Measurements from ENCODE around the gene JARID2.

Gene JARID2

DNA sequence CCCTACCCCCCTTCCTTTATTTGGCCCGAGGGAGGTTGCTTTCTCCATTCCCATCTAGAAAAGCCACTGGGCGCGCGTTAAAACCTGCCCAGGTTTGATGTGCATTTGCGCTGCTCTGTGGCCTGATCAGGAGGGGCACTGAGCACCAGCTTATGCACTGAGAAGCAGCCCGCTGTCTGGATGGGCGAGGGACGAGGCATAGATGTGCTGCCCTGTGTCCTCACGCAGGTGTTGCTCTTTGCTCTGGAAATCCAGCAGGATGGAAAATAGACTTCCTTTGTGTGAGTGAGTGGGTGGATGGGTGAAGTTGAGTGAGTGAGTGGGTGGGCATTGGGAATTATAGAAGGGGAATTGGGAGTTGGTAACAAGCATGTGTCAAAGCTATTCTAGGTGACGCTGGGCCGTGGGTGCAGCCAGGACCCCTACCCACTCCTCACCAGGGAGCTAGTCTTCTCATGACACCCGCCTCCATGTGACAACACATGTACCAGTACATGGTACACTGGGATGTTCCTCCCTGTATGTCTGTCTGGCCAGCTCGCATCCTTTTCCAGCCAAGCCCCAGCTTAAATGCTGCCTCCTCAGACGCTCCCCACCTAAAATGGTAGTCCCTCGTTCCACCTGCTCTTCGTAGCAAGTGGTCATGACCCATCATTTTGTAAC is 254.3 kb downstream of the JARID2 start:
- DNase-seq = no peak

DNA sequence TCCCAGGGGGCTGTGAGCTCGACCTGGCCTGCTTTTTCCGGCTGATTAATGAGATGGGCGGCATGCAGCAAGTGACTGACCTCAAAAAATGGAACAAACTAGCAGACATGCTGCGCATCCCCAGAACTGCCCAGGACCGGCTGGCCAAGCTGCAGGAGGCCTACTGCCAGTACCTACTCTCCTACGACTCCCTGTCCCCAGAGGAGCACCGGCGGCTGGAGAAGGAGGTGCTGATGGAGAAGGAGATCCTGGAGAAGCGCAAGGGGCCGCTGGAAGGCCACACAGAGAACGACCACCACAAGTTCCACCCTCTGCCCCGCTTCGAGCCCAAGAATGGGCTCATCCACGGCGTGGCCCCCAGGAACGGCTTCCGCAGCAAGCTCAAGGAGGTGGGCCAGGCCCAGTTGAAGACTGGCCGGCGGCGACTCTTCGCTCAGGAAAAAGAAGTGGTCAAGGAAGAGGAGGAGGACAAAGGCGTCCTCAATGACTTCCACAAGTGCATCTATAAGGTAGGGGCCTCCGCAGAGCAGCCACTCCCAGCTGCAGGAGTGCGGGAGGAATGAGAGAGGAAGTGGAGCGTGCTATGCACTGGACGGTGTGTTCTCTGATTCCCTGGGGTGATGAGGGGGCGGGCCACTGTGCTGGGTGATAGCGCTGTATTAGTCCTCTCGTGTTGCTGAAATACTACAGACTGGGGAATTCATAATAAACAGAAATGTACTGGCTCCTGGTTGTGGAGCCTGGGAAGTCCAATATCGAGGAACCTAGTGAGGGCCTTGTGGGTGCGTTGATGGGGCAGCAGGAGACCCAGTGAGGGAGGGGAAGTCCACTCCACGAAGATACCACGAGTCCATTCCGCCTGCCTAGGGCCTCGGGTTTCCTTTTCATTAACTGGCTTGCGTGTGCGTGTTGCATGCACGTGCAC is 255.3 kb downstream of the JARID2 start:
- no peak for DNase-seq

DNA sequence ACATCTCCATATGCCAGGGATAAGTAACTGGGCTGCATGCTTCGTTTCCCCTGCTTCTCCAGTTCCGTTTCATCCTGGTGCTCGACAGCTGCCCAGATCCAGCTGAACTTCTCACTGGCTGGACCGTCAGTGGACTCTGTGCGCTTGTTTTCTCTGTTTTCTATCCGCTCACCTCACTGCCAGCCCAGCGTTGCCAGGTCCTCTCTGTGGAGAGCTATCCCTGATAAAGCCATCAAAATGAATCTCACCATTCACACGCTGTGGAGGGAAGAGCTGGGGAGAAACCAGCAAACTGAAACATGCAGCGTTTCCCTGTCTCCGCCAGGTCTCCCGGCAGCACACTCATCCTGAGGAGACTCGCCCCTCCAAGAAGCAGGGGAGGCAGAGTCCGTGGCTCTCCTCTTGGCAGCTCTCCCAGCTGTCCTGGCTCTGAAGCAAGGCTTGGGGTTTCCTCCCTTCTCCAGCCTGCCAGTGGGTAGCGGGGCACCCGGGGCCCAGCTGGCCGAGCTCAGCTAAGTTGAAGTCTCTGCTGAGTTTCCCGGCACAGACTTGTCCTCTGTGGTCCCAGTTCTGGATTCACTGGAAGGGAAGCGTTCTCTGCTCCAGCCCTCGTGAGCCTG is 256.1 kb downstream of the JARID2 start:
- DNase-seq = no peak

DNA sequence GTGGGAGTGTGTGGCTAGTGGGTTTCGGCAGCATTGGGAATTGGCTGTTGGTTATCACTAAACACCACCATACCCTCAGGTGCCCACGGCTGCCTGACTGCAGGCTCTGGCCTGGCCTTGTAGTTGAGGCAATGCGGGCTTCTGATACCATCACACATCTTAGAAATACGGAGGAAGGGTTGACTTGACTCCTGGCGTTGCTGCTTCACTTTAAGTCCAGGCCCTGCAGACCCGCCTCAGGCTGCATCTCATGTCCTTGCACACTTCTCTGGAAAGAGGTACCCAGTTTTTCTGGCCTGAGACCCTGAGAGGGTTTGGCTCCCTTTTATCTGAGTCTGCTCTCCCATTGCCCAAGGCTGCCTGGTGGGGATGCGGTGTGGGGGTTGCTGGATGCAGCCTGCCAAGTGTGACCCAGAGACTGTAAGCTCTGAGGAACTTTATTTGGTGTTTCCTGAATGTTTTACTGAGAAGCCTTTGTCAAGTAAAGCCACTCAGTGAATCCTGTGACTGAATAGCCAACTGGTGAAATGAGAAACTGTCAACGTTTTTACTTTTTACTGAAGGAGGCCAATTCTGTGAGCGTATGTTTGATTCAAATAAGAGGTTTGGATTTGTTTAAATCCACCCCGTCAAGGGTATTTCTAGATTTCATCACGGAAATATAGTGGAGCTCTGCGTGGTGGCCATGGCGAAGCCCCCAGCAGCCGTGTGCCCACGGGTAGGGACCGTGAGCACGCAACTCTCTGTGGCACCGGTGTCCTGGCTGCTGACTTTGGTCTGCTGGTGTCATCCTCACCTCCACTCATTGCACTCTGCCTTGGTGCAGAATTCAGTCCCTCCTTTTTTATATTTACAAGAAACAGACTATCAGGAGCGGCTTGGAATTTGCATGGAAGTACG is 256.8 kb downstream of the JARID2 start:
- no peak for DNase-seq

GRCh38 chr6:15503346-15503680 is 257.4 kb downstream of the JARID2 start:
- DNase-seq = no peak

DNA sequence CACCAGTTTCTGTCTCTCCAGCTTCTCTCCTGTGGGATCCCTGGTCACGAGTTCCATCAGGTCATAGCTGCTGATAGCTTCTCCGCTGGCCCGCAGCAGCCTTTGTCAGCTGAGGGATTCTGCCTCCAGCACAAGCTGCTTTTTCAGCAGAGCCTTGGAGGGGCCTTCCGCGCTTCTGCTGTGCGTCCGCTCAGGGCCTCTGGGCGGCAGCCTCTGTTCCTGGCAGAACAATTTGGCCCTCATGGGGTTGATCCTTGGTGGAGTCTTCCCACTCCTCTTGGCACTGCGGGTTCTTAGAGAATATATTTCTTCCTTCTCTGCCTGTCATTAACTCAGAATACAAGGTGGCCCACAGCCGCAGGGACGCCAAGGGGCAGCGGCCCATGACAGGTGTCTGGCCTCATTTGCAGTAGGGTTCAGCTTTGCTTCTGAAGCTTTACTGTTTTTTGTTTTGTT is 258.2 kb downstream of the JARID2 start:
- DNase-seq = no peak

DNA sequence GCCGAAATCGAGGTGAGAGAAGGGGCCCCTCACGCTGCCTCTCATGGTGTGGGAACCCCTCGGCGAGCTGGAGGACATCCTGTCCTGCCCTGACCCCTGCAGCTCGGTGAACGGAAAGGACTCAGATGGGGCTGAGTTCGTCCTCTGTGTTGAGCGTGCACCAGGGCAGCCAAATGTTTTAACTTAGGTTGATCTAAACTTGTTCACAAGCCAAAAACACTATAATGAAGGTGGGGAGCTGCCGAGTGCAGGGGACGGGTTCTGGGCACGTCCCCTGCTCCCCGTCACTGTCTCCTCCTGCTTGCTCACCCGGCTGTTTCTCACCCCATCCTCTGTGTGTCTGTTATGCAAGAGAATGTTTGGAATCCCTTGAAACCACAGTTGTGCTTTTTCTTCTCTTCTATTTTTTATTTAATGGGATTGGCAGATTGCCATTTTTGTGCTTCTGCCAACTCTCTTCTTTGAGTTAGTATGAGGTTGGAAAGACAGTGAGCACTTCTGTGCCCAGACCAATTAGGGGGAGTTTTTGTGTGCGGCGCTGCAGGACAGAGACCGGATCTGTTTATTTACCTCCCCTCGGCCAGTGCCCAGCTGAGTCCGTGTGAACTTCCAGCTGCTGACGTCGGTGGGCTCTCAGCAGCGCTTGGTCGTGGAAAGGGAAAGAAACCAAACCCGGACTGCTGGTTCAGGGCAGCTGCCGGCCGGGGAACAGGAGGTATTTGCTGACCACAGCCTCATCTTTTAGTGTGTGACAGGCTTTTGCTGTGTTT is 258.9 kb downstream of the JARID2 start:
- no peak for DNase-seq

DNA sequence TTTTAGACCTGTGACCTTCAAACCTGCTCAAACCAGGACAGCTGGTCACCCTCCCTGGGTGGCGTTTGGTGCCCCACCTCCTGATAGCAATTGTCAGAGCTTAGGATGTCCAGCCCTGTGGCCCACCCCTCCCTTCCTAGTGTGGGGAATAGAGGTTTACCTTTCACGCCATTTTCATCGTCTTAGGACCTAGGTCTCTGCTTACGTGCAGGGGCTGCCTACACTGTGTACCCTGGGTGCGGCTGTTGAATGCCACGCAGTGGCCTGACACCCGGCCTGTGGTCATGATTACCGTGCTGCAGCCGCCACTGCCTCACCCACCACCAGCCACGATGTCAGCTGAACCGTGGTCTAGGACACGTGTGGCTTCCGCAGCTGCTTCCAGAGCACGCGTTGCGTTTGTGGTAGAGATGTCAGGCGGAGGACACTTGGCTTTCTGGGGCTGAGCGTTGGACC is 259.6 kb downstream of the JARID2 start:
- no peak for DNase-seq

DNA sequence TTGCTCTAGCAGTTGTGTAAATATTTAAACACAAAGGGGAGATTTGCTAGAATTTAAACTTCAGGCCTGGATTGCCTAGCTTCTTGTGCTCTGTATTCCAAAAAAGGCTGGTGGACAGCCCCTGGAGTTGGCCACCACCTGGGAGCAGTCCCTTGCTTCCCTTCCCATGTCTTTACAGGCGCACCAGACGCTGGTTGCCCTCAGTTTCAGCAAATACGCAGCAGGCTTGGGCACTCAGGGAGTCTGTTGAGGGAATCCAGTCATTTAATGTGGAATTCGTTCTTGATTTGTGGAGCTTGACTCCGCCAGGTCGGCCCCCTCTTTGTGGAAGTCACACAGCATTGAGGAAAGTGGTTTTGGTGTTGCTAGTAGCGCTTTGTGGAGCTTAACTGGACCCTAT is 260.2 kb downstream of the JARID2 start:
- DNase-seq = no peak

DNA sequence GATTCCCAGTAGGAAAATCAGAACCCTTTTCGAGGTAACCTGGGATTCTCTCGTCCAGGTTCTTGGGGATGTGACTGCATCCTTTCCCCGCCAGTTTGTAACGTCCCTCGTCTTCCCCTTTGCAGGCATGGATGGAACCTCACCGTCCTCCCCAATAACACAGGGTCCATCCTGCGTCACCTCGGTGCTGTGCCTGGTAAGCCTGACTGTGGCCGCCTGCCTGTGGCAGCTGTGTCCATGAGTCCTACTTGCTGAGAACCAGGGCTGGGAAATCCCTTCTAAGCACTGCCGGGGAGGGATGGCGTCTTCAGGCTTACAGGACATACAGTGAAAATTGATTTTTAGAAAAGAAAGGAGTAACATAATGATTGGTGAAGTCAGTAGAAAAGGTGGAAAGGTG is 261.4 kb downstream of the JARID2 start:
- DNase-seq = no peak

- DNase-seq = no peak
These were observed 261.9 kb downstream of the JARID2 start for GRCh38 chr6:15507746-15508145.

DNA sequence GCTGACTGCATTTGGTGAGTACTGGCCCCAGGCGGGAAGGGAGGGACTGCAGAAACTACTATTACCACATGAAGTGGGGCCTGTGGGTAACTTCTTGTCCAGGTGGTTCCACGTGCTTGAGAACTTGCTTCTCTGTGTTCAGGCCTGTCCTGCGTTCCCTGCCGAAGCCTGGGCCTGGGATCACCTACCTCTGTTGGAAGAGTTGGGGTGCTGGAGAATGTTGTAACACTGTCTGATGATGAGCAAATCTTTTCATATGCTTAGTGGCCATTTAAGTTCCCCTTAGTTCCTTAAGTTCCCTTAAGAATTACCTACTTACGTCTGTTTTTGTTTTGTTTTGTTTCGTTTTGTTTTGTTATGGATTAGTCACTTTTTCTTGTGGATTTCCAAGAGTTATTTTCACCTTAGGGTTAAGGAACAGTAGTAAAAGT is 262.6 kb downstream of the JARID2 start:
- no peak for DNase-seq

DNA sequence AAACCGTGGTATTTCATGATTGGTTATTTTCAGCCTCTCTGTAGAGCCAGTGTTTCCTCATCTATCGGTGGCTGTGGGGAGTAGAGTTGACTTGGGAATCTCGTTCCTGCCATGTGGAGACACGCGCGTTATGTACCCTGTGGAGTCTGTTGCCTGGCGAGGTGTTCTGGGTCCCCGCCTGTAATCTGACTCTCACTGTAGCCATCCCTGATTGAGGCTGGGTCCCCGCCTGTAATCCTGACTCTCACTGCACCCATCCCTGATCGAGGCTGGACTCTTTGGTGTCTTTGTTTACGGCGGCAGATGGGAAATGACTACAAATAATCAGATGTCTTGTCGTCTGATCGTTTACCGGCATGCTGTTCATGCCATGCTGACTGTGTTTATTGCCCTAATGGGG is 263.1 kb downstream of the JARID2 start:
- no peak for DNase-seq

DNA sequence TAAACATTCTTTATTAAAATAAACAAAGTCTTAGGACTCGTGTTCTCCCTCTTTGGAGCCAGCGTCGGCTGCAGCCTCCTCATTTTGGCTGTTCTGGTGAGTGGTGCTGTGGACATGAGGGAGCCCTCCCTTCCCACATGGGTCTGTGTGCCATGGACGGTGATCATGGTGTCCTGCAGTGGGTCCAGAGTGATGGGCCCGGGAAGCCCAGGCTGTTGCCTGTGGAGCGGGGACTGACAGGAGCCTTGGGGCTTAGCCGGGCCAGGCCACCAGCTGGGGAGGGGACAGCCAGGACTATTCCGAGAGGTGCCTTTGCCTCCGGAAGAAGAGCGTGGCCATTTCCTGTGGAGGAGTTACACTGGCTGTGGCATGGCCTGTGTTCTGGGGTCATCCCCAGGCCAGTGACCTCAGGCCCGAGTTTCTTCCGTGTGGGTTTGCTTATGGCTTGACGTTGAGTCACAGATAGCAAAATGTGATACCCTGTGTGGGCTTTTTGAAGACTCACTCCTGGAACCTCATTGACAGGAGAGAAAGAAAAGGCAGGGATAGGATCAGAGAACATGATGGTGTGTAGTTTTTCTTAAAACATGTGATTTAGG is 263.6 kb downstream of the JARID2 start:
- no peak for DNase-seq

GRCh38 chr6:15510121-15510520 is 264.3 kb downstream of the JARID2 start:
- no peak for DNase-seq

- DNase-seq = no peak
These were observed 264.8 kb downstream of the JARID2 start for GRCh38 chr6:15510536-15511247.

GRCh38 chr6:15511248-15512125 is 265.6 kb downstream of the JARID2 start:
- DNase-seq = no peak

GRCh38 chr6:15512126-15512525 is 266.3 kb downstream of the JARID2 start:
- DNase-seq = no peak

GRCh38 chr6:15512721-15513120 is 266.9 kb downstream of the JARID2 start:
- no peak for DNase-seq

All from NCI-H1930 (cell line).